Keratinocyte (primary cell): ENCODE measurements around the gene MFN1.

Source experiments
- CTCF ChIP-seq, 3 experiments: IDR thresholded peaks in 1 of 3; conservative IDR thresholded peaks in 1 of 3; optimal IDR thresholded peaks in 1 of 3; 2 replicates in 2 of 3; 3 replicates in 1 of 3; pipeline versions ENCODE3 to v1.5.1; 2011; ENCODE audit warnings: low read length in 3 of 3, mild to moderate bottlenecking in 3 of 3, moderate library complexity in 2 of 3, control low read depth in 1 of 3, inconsistent platforms in 1 of 3; ENCODE audit not compliant: insufficient read depth in 2 of 3; ENCODE audit errors: extremely low read depth in 1 of 3
- EZH2 ChIP-seq: IDR thresholded peaks from one replicate; pipeline ENCODE4 v1.6.1; 2012; ENCODE audit warnings: inconsistent platforms, mild to moderate bottlenecking, low read length, moderate library complexity

GRCh38 chr3:179324270-179324754, 23.2 kb upstream of the MFN1 start:
- TF ChIP-seq CTCF (optimal IDR thresholded peaks at IDR 0.05 in 1 of 3, IDR thresholded peaks at IDR 0.05 in 1 of 3, conservative IDR thresholded peaks at IDR 0.05 in 1 of 3; ENCODE audit: extremely low read depth in 1 of 3, insufficient read depth in 2 of 3, low read length in 3 of 3) = no peak
- TF ChIP-seq EZH2 = no peak
